GM23338 (cell line): ENCODE results near the gene ADGRV1. TPM values are rescaled to one million over a fixed set of nuclear protein-coding genes. Genes with fewer than 3 reads are reported as not detected.

ENCODE experiments used
- ATAC-seq: fragments of 200-7000 bp; cut with Tn5 transposase; 3 replicates; pipeline ENCODE4 v1.9.1; 2020
- DNase-seq: peaks from one replicate; pipeline ENCODE4 v3.0.0-alpha.2; 2015; ENCODE audit warnings: low spot score
- H2AFZ ChIP-seq: fragments of 200-600 bp; sonication (generic); 2 replicates; pipeline ENCODE4 v1.8.0; 2016; ENCODE audit warnings: antibody characterized with exemption, mild to moderate bottlenecking, moderate library complexity
- H3F3A ChIP-seq: fragments of 200-600 bp; sonication (generic); replicated peaks from 2 replicates; pipeline ENCODE4 v1.8.0; 2017; ENCODE audit warnings: antibody characterized with exemption, mixed run types, low read depth
- H3K27ac ChIP-seq: fragments of 200-600 bp; sonication (generic); 2 replicates; pipeline ENCODE4 v1.6.1; 2016; ENCODE audit warnings: low read depth
- H3K27me3 ChIP-seq: fragments of 200-600 bp; sonication (generic); 2 replicates; pipeline ENCODE4 v1.8.0; 2016; ENCODE audit warnings: mild to moderate bottlenecking, mixed run types, moderate library complexity; ENCODE audit not compliant: insufficient read depth
- H3K36me3 ChIP-seq: fragments of 200-600 bp; sonication (generic); 2 replicates; pipeline ENCODE4 v1.8.0; 2016; ENCODE audit warnings: mild to moderate bottlenecking; ENCODE audit not compliant: insufficient read depth
- H3K4me1 ChIP-seq: fragments of 200-600 bp; sonication (generic); 2 replicates; pipeline ENCODE4 v1.8.0; 2016; ENCODE audit warnings: mild to moderate bottlenecking, moderate library complexity; ENCODE audit not compliant: insufficient read depth
- H3K4me2 ChIP-seq: fragments of 200-600 bp; sonication (generic); 2 replicates; pipeline ENCODE4 v1.7.1; 2017; ENCODE audit warnings: mixed run types
- H3K4me3 ChIP-seq: fragments of 200-600 bp; sonication (generic); 2 replicates; pipeline ENCODE4 v1.6.1; 2016; ENCODE audit warnings: mixed run types
- H3K79me2 ChIP-seq: fragments of 200-600 bp; sonication (generic); replicated peaks from 2 replicates; pipeline ENCODE4 v1.8.0; 2017; ENCODE audit warnings: mild to moderate bottlenecking; ENCODE audit not compliant: insufficient read depth
- H3K9me2 ChIP-seq: fragments of 200-600 bp; sonication (generic); 2 replicates; pipeline ENCODE4 v1.8.0; 2017; ENCODE audit not compliant: insufficient read depth
- H4K20me1 ChIP-seq: fragments of 200-600 bp; sonication (generic); replicated peaks from 2 replicates; pipeline ENCODE4 v1.8.0; 2017; ENCODE audit warnings: mild to moderate bottlenecking; ENCODE audit not compliant: insufficient read depth
- H3K27ac Mint-ChIP-seq: 2 replicates; pipeline ENCODE4 v1.8.0; 2020; ENCODE audit warnings: inconsistent platforms, mild to moderate bottlenecking, moderate library complexity, mixed read lengths
- H3K27me3 Mint-ChIP-seq: 3 replicates; pipeline ENCODE4 v1.8.0; 2022; ENCODE audit warnings: low read depth, mild to moderate bottlenecking, moderate library complexity, mixed read lengths, inconsistent platforms; ENCODE audit not compliant: insufficient read depth, poor library complexity
- H3K36me3 Mint-ChIP-seq: 3 replicates; pipeline ENCODE4 v1.8.0; 2021; ENCODE audit warnings: low read depth, mild to moderate bottlenecking, inconsistent platforms, moderate library complexity, mixed read lengths
- H3K4me1 Mint-ChIP-seq: 3 replicates; pipeline ENCODE4 v1.8.0; 2020; ENCODE audit warnings: mild to moderate bottlenecking, inconsistent platforms, mixed read lengths
- H3K4me3 Mint-ChIP-seq: 3 replicates; pipeline ENCODE4 v1.8.0; 2021; ENCODE audit warnings: moderate library complexity, mild to moderate bottlenecking, inconsistent platforms, mixed read lengths
- H3K9me3 Mint-ChIP-seq: 3 replicates; pipeline ENCODE4 v1.8.0; 2020; ENCODE audit warnings: moderate library complexity, mild to moderate bottlenecking, inconsistent platforms, mixed read lengths
- CREB1 ChIP-seq: fragments of 250-450 bp; sonication (Bioruptor Pico); IDR thresholded peaks from 2 replicates; pipeline ENCODE4 v1.5.0; 2020; ENCODE audit warnings: low read depth, mild to moderate bottlenecking, moderate library complexity
- EZH2 ChIP-seq: fragments of 200-600 bp; sonication (generic); IDR thresholded peaks from one replicate; pipeline ENCODE4 v1.8.0; 2017; ENCODE audit warnings: antibody characterized with exemption, mild to moderate bottlenecking, low read depth; ENCODE audit not compliant: unreplicated experiment
- EZH2phosphoT487 ChIP-seq: fragments of 200-600 bp; sonication (generic); IDR thresholded peaks from one replicate; pipeline ENCODE4 v1.8.1; 2018; ENCODE audit warnings: antibody characterized with exemption; ENCODE audit not compliant: unreplicated experiment
- JUNB ChIP-seq: IDR thresholded peaks from one replicate; pipeline ENCODE4 v1.6.1; 2016; ENCODE audit warnings: antibody characterized with exemption; ENCODE audit not compliant: unreplicated experiment
- NANOG ChIP-seq: IDR thresholded peaks from 2 replicates; pipeline ENCODE4 v1.6.1; 2016; ENCODE audit warnings: antibody characterized with exemption, borderline replicate concordance
- POLR2AphosphoS5 ChIP-seq: IDR thresholded peaks from 2 replicates; pipeline ENCODE4 v1.6.1; 2016; ENCODE audit warnings: antibody characterized with exemption, low read depth
- STAT1 ChIP-seq: IDR thresholded peaks from one replicate; pipeline ENCODE4 v1.6.1; 2016; ENCODE audit warnings: antibody characterized with exemption; ENCODE audit not compliant: unreplicated experiment
- ZNF114 ChIP-seq: fragments of 250-450 bp; sonication (Bioruptor Pico); IDR thresholded peaks from 2 replicates; pipeline ENCODE4 v1.5.0; 2020; ENCODE audit warnings: mild to moderate bottlenecking, moderate library complexity
- ZNF331 ChIP-seq: fragments of 250-450 bp; sonication (Bioruptor Pico); IDR thresholded peaks from 2 replicates; pipeline ENCODE4 v1.5.0; 2020; ENCODE audit warnings: low read depth, mild to moderate bottlenecking, moderate library complexity
- polyA plus RNA-seq: library from polyadenylated mRNA; unstranded; fragments of >200 nt; fragmentation: Nextera tagmentation; extraction: Ambion mirVana; gene quantifications from 2 replicates; pipeline ENCODE4 v1.2.1, GENCODE V29; 2016
- total RNA-seq: library from RNA; depleted of rRNA; stranded (reverse); fragments of >200 nt; shearing (Covaris generic); gene quantifications from 2 replicates; pipeline ENCODE4 v1.2.3, GENCODE V29; 2014
- TF ChIP-seq, protein P1 (sequence below), 2 experiments: fragments of 200-600 bp in 1 of 2; sonication (generic) in 1 of 2; conservative IDR thresholded peaks; 2 replicates each; pipeline versions ENCODE4 v1.5.1 to v1.6.1; 2016 to 2017; ENCODE audit warnings: antibody characterized with exemption in 2 of 2, low read depth in 2 of 2, mild to moderate bottlenecking in 2 of 2, moderate library complexity in 1 of 2
- TF ChIP-seq, protein P2 (sequence below): fragments of 250-450 bp; sonication (Bioruptor Pico); IDR thresholded peaks from 2 replicates; pipeline ENCODE4 v1.5.0; 2020; ENCODE audit warnings: mild to moderate bottlenecking, moderate library complexity
- TF ChIP-seq, protein P3 (sequence below): IDR thresholded peaks from 2 replicates; pipeline ENCODE4 v1.6.1; 2016; ENCODE audit warnings: antibody characterized with exemption
- TF ChIP-seq, protein P4 (sequence below): IDR thresholded peaks from one replicate; pipeline ENCODE4 v1.6.1; 2018; ENCODE audit warnings: antibody characterized with exemption; ENCODE audit not compliant: unreplicated experiment

Gene ADGRV1
- total and polyA plus RNA-seq, 2 experiments from 2014 or later, result 46.1 to 149 TPM

DNA sequence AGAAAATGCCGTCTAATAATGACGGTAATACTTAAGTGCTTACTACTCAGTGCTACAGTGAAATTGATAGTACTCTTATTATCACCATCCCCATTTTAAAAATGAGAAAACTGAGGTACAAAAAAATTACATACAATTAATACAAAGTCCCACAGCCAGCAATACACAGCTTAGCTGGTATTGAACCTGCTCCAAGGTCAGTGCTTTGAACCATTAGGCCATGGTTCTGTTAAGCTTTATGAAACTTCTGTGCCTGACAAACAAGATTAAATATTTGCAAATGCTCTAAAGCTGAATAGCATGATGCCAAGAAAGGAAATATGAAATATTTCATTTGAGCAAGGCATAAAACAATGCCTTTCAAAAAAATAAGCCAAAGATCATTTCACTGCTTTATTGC is 467.4 kb downstream of the ADGRV1 start:
- Histone ChIP-seq H3K9me2 (no peaks in the 10 kb centered on the region), H3K27me3 (no peaks in the 10 kb centered on the region), H3K27ac (no peak overlapping the region), H3F3A (no peaks in the 10 kb centered on the region), H4K20me1 (no peaks in the 10 kb centered on the region), H2AFZ (no peak overlapping the region), H3K36me3 (no peaks in the 10 kb centered on the region), H3K4me2 (no peak overlapping the region), H3K4me3 (no peak overlapping the region), H3K79me2 (no peaks in the 10 kb centered on the region), H3K4me1 (no peaks in the 10 kb centered on the region)
- no peak overlapping the region for H3K4me3 Mint-ChIP-seq
- DNase-seq, result no peak
- no peaks in the 10 kb centered on the region for H3K36me3 Mint-ChIP-seq
- no peak overlapping the region for H3K27ac Mint-ChIP-seq
- TF ChIP-seq, protein P1, sequence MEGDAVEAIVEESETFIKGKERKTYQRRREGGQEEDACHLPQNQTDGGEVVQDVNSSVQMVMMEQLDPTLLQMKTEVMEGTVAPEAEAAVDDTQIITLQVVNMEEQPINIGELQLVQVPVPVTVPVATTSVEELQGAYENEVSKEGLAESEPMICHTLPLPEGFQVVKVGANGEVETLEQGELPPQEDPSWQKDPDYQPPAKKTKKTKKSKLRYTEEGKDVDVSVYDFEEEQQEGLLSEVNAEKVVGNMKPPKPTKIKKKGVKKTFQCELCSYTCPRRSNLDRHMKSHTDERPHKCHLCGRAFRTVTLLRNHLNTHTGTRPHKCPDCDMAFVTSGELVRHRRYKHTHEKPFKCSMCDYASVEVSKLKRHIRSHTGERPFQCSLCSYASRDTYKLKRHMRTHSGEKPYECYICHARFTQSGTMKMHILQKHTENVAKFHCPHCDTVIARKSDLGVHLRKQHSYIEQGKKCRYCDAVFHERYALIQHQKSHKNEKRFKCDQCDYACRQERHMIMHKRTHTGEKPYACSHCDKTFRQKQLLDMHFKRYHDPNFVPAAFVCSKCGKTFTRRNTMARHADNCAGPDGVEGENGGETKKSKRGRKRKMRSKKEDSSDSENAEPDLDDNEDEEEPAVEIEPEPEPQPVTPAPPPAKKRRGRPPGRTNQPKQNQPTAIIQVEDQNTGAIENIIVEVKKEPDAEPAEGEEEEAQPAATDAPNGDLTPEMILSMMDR (conservative IDR thresholded peaks at IDR 0.05; ENCODE audit: low read depth in 2 of 2), result no peak
- TF ChIP-seq ZNF331, result no peak
- TF ChIP-seq EZH2, result no peak
- TF ChIP-seq EZH2phosphoT487, result no peak
- no peak for TF ChIP-seq STAT1
- TF ChIP-seq, protein P2, sequence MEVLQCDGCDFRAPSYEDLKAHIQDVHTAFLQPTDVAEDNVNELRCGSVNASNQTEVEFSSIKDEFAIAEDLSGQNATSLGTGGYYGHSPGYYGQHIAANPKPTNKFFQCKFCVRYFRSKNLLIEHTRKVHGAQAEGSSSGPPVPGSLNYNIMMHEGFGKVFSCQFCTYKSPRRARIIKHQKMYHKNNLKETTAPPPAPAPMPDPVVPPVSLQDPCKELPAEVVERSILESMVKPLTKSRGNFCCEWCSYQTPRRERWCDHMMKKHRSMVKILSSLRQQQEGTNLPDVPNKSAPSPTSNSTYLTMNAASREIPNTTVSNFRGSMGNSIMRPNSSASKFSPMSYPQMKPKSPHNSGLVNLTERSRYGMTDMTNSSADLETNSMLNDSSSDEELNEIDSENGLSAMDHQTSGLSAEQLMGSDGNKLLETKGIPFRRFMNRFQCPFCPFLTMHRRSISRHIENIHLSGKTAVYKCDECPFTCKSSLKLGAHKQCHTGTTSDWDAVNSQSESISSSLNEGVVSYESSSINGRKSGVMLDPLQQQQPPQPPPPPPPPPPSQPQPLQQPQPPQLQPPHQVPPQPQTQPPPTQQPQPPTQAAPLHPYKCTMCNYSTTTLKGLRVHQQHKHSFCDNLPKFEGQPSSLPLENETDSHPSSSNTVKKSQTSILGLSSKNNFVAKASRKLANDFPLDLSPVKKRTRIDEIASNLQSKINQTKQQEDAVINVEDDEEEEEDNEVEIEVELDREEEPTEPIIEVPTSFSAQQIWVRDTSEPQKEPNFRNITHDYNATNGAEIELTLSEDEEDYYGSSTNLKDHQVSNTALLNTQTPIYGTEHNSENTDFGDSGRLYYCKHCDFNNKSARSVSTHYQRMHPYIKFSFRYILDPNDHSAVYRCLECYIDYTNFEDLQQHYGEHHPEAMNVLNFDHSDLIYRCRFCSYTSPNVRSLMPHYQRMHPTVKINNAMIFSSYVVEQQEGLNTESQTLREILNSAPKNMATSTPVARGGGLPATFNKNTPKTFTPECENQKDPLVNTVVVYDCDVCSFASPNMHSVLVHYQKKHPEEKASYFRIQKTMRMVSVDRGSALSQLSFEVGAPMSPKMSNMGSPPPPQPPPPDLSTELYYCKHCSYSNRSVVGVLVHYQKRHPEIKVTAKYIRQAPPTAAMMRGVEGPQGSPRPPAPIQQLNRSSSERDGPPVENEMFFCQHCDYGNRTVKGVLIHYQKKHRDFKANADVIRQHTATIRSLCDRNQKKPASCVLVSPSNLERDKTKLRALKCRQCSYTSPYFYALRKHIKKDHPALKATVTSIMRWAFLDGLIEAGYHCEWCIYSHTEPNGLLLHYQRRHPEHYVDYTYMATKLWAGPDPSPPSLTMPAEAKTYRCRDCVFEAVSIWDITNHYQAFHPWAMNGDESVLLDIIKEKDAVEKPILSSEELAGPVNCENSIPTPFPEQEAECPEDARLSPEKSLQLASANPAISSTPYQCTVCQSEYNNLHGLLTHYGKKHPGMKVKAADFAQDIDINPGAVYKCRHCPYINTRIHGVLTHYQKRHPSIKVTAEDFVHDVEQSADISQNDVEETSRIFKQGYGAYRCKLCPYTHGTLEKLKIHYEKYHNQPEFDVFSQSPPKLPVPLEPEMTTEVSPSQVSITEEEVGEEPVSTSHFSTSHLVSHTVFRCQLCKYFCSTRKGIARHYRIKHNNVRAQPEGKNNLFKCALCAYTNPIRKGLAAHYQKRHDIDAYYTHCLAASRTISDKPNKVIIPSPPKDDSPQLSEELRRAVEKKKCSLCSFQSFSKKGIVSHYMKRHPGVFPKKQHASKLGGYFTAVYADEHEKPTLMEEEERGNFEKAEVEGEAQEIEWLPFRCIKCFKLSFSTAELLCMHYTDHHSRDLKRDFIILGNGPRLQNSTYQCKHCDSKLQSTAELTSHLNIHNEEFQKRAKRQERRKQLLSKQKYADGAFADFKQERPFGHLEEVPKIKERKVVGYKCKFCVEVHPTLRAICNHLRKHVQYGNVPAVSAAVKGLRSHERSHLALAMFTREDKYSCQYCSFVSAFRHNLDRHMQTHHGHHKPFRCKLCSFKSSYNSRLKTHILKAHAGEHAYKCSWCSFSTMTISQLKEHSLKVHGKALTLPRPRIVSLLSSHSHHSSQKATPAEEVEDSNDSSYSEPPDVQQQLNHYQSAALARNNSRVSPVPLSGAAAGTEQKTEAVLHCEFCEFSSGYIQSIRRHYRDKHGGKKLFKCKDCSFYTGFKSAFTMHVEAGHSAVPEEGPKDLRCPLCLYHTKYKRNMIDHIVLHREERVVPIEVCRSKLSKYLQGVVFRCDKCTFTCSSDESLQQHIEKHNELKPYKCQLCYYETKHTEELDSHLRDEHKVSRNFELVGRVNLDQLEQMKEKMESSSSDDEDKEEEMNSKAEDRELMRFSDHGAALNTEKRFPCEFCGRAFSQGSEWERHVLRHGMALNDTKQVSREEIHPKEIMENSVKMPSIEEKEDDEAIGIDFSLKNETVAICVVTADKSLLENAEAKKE (CRISPR knock-in tag), result no peak
- TF ChIP-seq, protein P3, sequence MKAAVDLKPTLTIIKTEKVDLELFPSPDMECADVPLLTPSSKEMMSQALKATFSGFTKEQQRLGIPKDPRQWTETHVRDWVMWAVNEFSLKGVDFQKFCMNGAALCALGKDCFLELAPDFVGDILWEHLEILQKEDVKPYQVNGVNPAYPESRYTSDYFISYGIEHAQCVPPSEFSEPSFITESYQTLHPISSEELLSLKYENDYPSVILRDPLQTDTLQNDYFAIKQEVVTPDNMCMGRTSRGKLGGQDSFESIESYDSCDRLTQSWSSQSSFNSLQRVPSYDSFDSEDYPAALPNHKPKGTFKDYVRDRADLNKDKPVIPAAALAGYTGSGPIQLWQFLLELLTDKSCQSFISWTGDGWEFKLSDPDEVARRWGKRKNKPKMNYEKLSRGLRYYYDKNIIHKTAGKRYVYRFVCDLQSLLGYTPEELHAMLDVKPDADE, result no peak
- TF ChIP-seq ZNF114 (CRISPR knock-in tag), result no peak
- TF ChIP-seq JUNB, result no peak
- TF ChIP-seq, protein P4, sequence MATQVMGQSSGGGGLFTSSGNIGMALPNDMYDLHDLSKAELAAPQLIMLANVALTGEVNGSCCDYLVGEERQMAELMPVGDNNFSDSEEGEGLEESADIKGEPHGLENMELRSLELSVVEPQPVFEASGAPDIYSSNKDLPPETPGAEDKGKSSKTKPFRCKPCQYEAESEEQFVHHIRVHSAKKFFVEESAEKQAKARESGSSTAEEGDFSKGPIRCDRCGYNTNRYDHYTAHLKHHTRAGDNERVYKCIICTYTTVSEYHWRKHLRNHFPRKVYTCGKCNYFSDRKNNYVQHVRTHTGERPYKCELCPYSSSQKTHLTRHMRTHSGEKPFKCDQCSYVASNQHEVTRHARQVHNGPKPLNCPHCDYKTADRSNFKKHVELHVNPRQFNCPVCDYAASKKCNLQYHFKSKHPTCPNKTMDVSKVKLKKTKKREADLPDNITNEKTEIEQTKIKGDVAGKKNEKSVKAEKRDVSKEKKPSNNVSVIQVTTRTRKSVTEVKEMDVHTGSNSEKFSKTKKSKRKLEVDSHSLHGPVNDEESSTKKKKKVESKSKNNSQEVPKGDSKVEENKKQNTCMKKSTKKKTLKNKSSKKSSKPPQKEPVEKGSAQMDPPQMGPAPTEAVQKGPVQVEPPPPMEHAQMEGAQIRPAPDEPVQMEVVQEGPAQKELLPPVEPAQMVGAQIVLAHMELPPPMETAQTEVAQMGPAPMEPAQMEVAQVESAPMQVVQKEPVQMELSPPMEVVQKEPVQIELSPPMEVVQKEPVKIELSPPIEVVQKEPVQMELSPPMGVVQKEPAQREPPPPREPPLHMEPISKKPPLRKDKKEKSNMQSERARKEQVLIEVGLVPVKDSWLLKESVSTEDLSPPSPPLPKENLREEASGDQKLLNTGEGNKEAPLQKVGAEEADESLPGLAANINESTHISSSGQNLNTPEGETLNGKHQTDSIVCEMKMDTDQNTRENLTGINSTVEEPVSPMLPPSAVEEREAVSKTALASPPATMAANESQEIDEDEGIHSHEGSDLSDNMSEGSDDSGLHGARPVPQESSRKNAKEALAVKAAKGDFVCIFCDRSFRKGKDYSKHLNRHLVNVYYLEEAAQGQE, result no peak
- TF ChIP-seq POLR2AphosphoS5, result no peak
- no peak for TF ChIP-seq NANOG
- TF ChIP-seq CREB1 (CRISPR knock-in tag), result no peak
- peaks cover 2% of the 10 kb centered on the region for H3K27me3 Mint-ChIP-seq
- no peak for ATAC-seq
- no peaks in the 10 kb centered on the region for H3K9me3 Mint-ChIP-seq
- peaks cover 13% of the 10 kb centered on the region; the same call in 2 of the 3 replicates for H3K4me1 Mint-ChIP-seq
